Esophagus squamous epithelium (tissue), 4 donors: ENCODE data around the gene POLR3K.
"Not testable (repeated sequence)": the region's sequence is repeated elsewhere in the genome, so short reads cannot be mapped to it uniquely, and the experiment has no call there.

Experiments used
- CTCF ChIP-seq, 6 experiments: fragments of 450-650 bp in 4 of 6; fragments of 200-600 bp in 2 of 6; sonication (generic) in 2 of 6; IDR thresholded peaks; one replicate each; pipeline ENCODE4 v1.5.1; 2016 to 2019; ENCODE audit warnings: antibody characterized with exemption in 6 of 6, mild to moderate bottlenecking in 4 of 6, moderate library complexity in 4 of 6
- POLR2A ChIP-seq, 4 donors: fragments of 450-650 bp; IDR thresholded peaks; one replicate each; pipeline ENCODE4 v1.6.1; 2017; ENCODE audit warnings: antibody characterized with exemption in 4 of 4, mild to moderate bottlenecking in 4 of 4, moderate library complexity in 3 of 4

- TF ChIP-seq CTCF, POLR2A (IDR thresholded peaks at IDR 0.05): not testable (repeated sequence)
Observed at GRCh38 chr16:20886-21285, 32.5 kb downstream of the POLR3K start.
